SK-N-SH (cell line): ENCODE data around the gene DUSP6. TPM values are rescaled to one million over a fixed set of nuclear protein-coding genes. Genes with fewer than 3 reads are reported as not detected.

Source experiments
- CTCF ChIA-PET: fragments of 300-600, 350-600 bp; formaldehyde crosslinking; extraction: SDS; loops from one replicate; lab custom pipeline; 2021; lab: Yijun Ruan, JAX
- POLR2A ChIA-PET: fragments of 350-600 bp; sonication (Branson Sonifier 250); formaldehyde crosslinking; extraction: SDS; loops from one replicate; lab custom pipeline; 2020; ENCODE audit warnings: antibody characterized with exemption, inconsistent platforms; lab: Yijun Ruan, JAX
- DNase-seq: peaks from one replicate; pipeline ENCODE4 v3.0.0; 2012
- H2AFZ ChIP-seq: fragments of 200-600 bp; sonication (generic); 2 replicates; pipeline ENCODE4 v1.8.1; 2016; ENCODE audit warnings: antibody characterized with exemption, mild to moderate bottlenecking, low read depth
- H3F3A ChIP-seq: fragments of 200-600 bp; sonication (generic); replicated peaks from 2 replicates; pipeline ENCODE3; 2016; ENCODE audit warnings: antibody characterized with exemption, mild to moderate bottlenecking; ENCODE audit not compliant: insufficient read depth
- H3K27ac ChIP-seq, 2 experiments: fragments of 200-500 bp in 1 of 2; fragments of 200-600 bp in 1 of 2; sonication (Bioruptor generic) in 1 of 2; sonication (generic), shearing (Covaris generic) in 1 of 2; 2 replicates each; pipeline versions ENCODE4 v1.5.1 to v1.6.1; 2014 to 2016; ENCODE audit warnings: low read depth in 2 of 2, inconsistent platforms in 1 of 2, low read length in 1 of 2, mild to moderate bottlenecking in 1 of 2, mixed read lengths in 1 of 2
- H3K27me3 ChIP-seq: fragments of 200-600 bp; sonication (generic), shearing (Covaris generic); 2 replicates; pipeline ENCODE4 v1.6.1; 2016; ENCODE audit warnings: mixed run types; ENCODE audit not compliant: insufficient read depth
- H3K36me3 ChIP-seq, 2 experiments: fragments of 200-500 bp in 1 of 2; fragments of 200-600 bp in 1 of 2; sonication (Bioruptor generic) in 1 of 2; sonication (generic) in 1 of 2; replicated peaks in 1 of 2; 2 replicates each; pipeline versions ENCODE3 to v1.5.1; 2014 to 2016; ENCODE audit warnings: low read length in 1 of 2, mild to moderate bottlenecking in 1 of 2; ENCODE audit not compliant: insufficient read depth in 2 of 2, control insufficient read depth in 1 of 2
- H3K4me1 ChIP-seq, 2 experiments: fragments of 200-500 bp in 1 of 2; fragments of 200-600 bp in 1 of 2; sonication (Bioruptor generic) in 1 of 2; sonication (generic), shearing (Covaris generic) in 1 of 2; 2 replicates each; pipeline versions ENCODE4 v1.5.1 to v1.6.1; 2014 to 2016; ENCODE audit warnings: low read depth in 1 of 2, low read length in 1 of 2, mixed run types in 1 of 2; ENCODE audit not compliant: insufficient read depth in 2 of 2, control insufficient read depth in 1 of 2
- H3K4me2 ChIP-seq: fragments of 200-600 bp; sonication (generic), shearing (Covaris generic); 2 replicates; pipeline ENCODE4 v1.6.1; 2017; ENCODE audit warnings: mixed run types
- H3K4me3 ChIP-seq, 2 experiments: fragments of 200-500 bp in 1 of 2; fragments of 200-600 bp in 1 of 2; sonication (Bioruptor generic) in 1 of 2; sonication (generic), shearing (Covaris generic) in 1 of 2; 2 replicates each; pipeline versions ENCODE4 v1.5.1 to v1.8.1; 2014 to 2016; ENCODE audit warnings: low read depth in 2 of 2, inconsistent platforms in 1 of 2, low read length in 1 of 2, mild to moderate bottlenecking in 1 of 2, mixed read lengths in 1 of 2, moderate library complexity in 1 of 2
- H3K79me2 ChIP-seq: fragments of 200-600 bp; sonication (generic); 2 replicates; pipeline ENCODE4 v1.8.1; 2017; ENCODE audit warnings: mild to moderate bottlenecking; ENCODE audit not compliant: insufficient read depth
- H3K9ac ChIP-seq: fragments of 200-600 bp; sonication (generic); 2 replicates; pipeline ENCODE4 v1.6.1; 2017; ENCODE audit warnings: mixed run types
- H3K9me2 ChIP-seq: fragments of 200-600 bp; sonication (generic); 2 replicates; pipeline ENCODE4 v1.6.1; 2017; ENCODE audit warnings: mixed run types
- H3K9me3 ChIP-seq: fragments of 200-600 bp; sonication (generic); 2 replicates; pipeline ENCODE4 v1.6.1; 2017; ENCODE audit warnings: mixed run types, mild to moderate bottlenecking, moderate library complexity
- H4K20me1 ChIP-seq: fragments of 200-600 bp; sonication (generic); 2 replicates; pipeline ENCODE4 v1.6.1; 2017; ENCODE audit warnings: mild to moderate bottlenecking, mixed run types; ENCODE audit not compliant: insufficient read depth
- CHD2 ChIP-seq: fragments of 150-350 bp; IDR thresholded peaks from 2 replicates; pipeline ENCODE4 v1.6.1; 2018; ENCODE audit warnings: low read length; ENCODE audit not compliant: partially characterized antibody
- EP300 ChIP-seq, 2 experiments: IDR thresholded peaks; 2 replicates each; pipeline versions ENCODE4 v1.4.0 to v1.6.1; 2012; ENCODE audit warnings: borderline replicate concordance in 1 of 2, low read depth in 1 of 2, low read length in 1 of 2
- EZH2phosphoT487 ChIP-seq: fragments of 200-600 bp; sonication (generic); IDR thresholded peaks from 2 replicates; pipeline ENCODE4 v1.6.1; 2017; ENCODE audit warnings: low read depth, mixed run types, mild to moderate bottlenecking, antibody characterized with exemption, moderate library complexity, borderline replicate concordance
- FOXM1 ChIP-seq: IDR thresholded peaks from 2 replicates; pipeline ENCODE4 v1.4.0; 2012; ENCODE audit warnings: low read depth, mild to moderate bottlenecking
- GABPA ChIP-seq: IDR thresholded peaks from 2 replicates; pipeline ENCODE4 v1.4.0; 2012; ENCODE audit warnings: low read depth, mild to moderate bottlenecking
- JUND ChIP-seq: IDR thresholded peaks from 2 replicates; pipeline ENCODE4 v1.4.0; 2012
- MEF2A ChIP-seq: IDR thresholded peaks from 2 replicates; pipeline ENCODE4 v1.4.0; 2012; ENCODE audit warnings: low read depth, borderline replicate concordance
- MXI1 ChIP-seq: IDR thresholded peaks from 2 replicates; pipeline ENCODE4 v1.6.1; 2012; ENCODE audit warnings: mild to moderate bottlenecking, low read depth, low read length, improper control_type of control experiment
- NFIC ChIP-seq: IDR thresholded peaks from 2 replicates; pipeline ENCODE4 v1.4.0; 2012; ENCODE audit warnings: borderline replicate concordance
- NRF1 ChIP-seq: IDR thresholded peaks from 2 replicates; pipeline ENCODE4 v1.6.1; 2012; ENCODE audit warnings: low read depth, mild to moderate bottlenecking, low read length
- POLR2AphosphoS5 ChIP-seq: IDR thresholded peaks from 2 replicates; pipeline ENCODE4 v1.6.1; 2012; ENCODE audit warnings: low read depth, low read length
- RCOR1 ChIP-seq: fragments of 150-350 bp; IDR thresholded peaks from 2 replicates; pipeline ENCODE4 v1.6.1; 2017; ENCODE audit warnings: antibody characterized with exemption, low read length
- RXRA ChIP-seq: IDR thresholded peaks from 2 replicates; pipeline ENCODE4 v1.4.0; 2012; ENCODE audit warnings: low read depth, mild to moderate bottlenecking, borderline replicate concordance
- SIN3A ChIP-seq: IDR thresholded peaks from 2 replicates; pipeline ENCODE4 v1.6.1; 2012; ENCODE audit warnings: low read depth, mild to moderate bottlenecking, low read length, moderate library complexity, borderline replicate concordance
- TAF1 ChIP-seq: IDR thresholded peaks from 2 replicates; pipeline ENCODE4 v1.6.1; 2012; ENCODE audit warnings: low read depth, mild to moderate bottlenecking, low read length, moderate library complexity, borderline replicate concordance
- TEAD4 ChIP-seq: IDR thresholded peaks from 2 replicates; pipeline ENCODE4 v1.4.0; 2012; ENCODE audit warnings: mild to moderate bottlenecking, borderline replicate concordance; ENCODE audit not compliant: insufficient read depth
- USF1 ChIP-seq: IDR thresholded peaks from 2 replicates; pipeline ENCODE4 v1.4.0; 2012; ENCODE audit warnings: low read depth, borderline replicate concordance
- YY1 ChIP-seq: IDR thresholded peaks from 2 replicates; pipeline ENCODE4 v1.4.0; 2012; ENCODE audit warnings: low read depth, mild to moderate bottlenecking
- WGBS: methylation state at CpG from one replicate; pipeline ENCODE4 v1.1.6; 2017; ENCODE audit warnings: low lambda C conversion rate; 5-methylcytosine and 5-hydroxymethylcytosine counted together
- polyA plus RNA-seq, 3 experiments: library from polyadenylated mRNA; depleted of rRNA; stranded (reverse); fragments of >200 nt; gene quantifications; 2 replicates each; pipeline ENCODE4 v1.2.3, GENCODE V29; 2012
- TF ChIP-seq, protein P1 (sequence below): IDR thresholded peaks from 2 replicates; pipeline ENCODE4 v1.4.0; 2012; ENCODE audit warnings: low read depth, borderline replicate concordance

The DUSP6 gene
- polyA plus RNA-seq, 1 of the 3 experiments (the other 2 are of a cell fraction): 71.4 TPM

GRCh38 chr12:89333564-89334252, 18.6 kb downstream of the DUSP6 start:
- H3K79me2 ChIP-seq: no peaks in the 10 kb centered on the region
- POLR2A ChIA-PET: interaction anchor here (0.9 kb wide), 1 partner anchor 9 kb away, joined by 3 read pairs; no protein-coding TSS in a partner anchor

More at GRCh38 chr12:89333564-89334252, 18.6 kb downstream of the DUSP6 start:
- no peak overlapping the region for H3K9ac ChIP-seq
- no peak for DNase-seq
- no peaks in the 10 kb centered on the region for H4K20me1 ChIP-seq
- H3K4me1 ChIP-seq: peaks cover 0 to 1% of the 10 kb centered on the region in 2 experiments; a peak in 1 of 4 replicates
- H3K9me2 ChIP-seq: no peaks in the 10 kb centered on the region
- H3K4me2 ChIP-seq: no peak overlapping the region
- no peaks in the 10 kb centered on the region for H3K36me3 ChIP-seq
- CTCF ChIA-PET: interaction anchor here (0.8 to 1.5 kb wide), 4 partner anchors 15 to 316 kb away, joined by 3 to 6 read pairs (median 3); no protein-coding TSS in a partner anchor
- no peaks in the 10 kb centered on the region for H3F3A ChIP-seq
- no peak for TF ChIP-seq MEF2A
- no peak for TF ChIP-seq NRF1
- TF ChIP-seq RCOR1: no peak
- no peak for TF ChIP-seq EP300 (IDR thresholded peaks at IDR 0.05; ENCODE audit: borderline replicate concordance in 1 of 2, low read depth in 1 of 2, low read length in 1 of 2)
- no peak for TF ChIP-seq RXRA
- TF ChIP-seq POLR2AphosphoS5: no peak
- TF ChIP-seq MXI1: no peak
- no peak for TF ChIP-seq GABPA
- TF ChIP-seq, protein P1, sequence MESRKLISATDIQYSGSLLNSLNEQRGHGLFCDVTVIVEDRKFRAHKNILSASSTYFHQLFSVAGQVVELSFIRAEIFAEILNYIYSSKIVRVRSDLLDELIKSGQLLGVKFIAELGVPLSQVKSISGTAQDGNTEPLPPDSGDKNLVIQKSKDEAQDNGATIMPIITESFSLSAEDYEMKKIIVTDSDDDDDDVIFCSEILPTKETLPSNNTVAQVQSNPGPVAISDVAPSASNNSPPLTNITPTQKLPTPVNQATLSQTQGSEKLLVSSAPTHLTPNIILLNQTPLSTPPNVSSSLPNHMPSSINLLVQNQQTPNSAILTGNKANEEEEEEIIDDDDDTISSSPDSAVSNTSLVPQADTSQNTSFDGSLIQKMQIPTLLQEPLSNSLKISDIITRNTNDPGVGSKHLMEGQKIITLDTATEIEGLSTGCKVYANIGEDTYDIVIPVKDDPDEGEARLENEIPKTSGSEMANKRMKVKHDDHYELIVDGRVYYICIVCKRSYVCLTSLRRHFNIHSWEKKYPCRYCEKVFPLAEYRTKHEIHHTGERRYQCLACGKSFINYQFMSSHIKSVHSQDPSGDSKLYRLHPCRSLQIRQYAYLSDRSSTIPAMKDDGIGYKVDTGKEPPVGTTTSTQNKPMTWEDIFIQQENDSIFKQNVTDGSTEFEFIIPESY: no peak
- TF ChIP-seq USF1: no peak
- no peak for TF ChIP-seq CHD2
- TF ChIP-seq EZH2phosphoT487: no peak
- no peak for TF ChIP-seq JUND
- no peak for TF ChIP-seq TAF1
- no peak for TF ChIP-seq NFIC
- no peak for TF ChIP-seq SIN3A
- TF ChIP-seq YY1: no peak
- no peak for TF ChIP-seq FOXM1
- TF ChIP-seq TEAD4: no peak
- 91% methylated on average over 4 of the region's 4 CpGs for whole genome bisulfite sequencing
- H3K9me3 ChIP-seq: peaks cover 4% of the 10 kb centered on the region; the same call in 1 of the 2 replicates
- H3K27me3 ChIP-seq: no peaks in the 10 kb centered on the region
- no peak overlapping the region for H3K27ac ChIP-seq
- no peak overlapping the region for H2AFZ ChIP-seq
- H3K4me3 ChIP-seq: no peak overlapping the region
